ENCODE data around the gene PTPRM.

PTPRM gene

DNA sequence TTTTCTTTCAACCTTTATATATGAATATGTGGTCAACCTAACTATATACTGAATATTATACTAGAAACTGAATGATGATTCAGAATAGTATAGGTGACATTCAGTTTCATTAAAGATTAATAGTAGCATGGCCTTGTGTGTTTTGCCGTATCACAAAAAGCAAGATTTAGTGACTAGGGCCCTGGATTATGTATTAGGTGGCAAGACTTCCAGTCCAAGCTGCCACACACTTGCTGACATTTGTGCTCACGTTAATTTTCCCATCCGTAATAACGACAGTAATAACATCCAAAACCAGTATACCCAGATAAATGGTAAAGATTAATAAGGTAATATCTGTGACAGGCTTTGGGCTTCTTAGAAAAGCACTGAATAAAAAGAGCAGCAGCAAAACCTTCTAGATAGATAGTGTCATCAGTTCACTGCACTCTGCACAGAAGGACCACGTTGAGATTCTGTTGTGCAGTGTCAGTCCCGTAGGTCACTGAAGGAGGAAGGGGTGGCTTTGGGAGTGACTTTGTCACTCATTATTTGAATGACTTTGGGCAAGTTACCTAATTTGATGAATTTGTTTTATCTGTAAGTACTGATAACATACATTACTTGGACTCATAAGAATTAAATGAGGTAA is 451.7 kb downstream of the PTPRM start:
- no peak overlapping the region for H3K4me2 ChIP-seq (ENCODE audit: low read depth, low read length)
- H3K9me3 ChIP-seq (replicated peaks; ENCODE audit: insufficient read depth, low read length), result no peaks in the 10 kb centered on the region
- no peaks in the 10 kb centered on the region for H3K4me1 ChIP-seq (ENCODE audit: low read length)
- DNase-seq, result no peak
- no peaks in the 10 kb centered on the region for H3K27me3 ChIP-seq (replicated peaks; ENCODE audit: insufficient read depth, low read length)
- TF ChIP-seq EZH2 (optimal IDR thresholded peaks at IDR 0.05; ENCODE audit: low read depth, low read length), result no peak
- no peak overlapping the region for H3K9ac ChIP-seq (ENCODE audit: low read length)
- no peaks in the 10 kb centered on the region for H3F3A ChIP-seq (ENCODE audit: insufficient read depth, low read length)
- no peaks in the 10 kb centered on the region for H3K79me2 ChIP-seq (ENCODE audit: low read length)
- no peaks in the 10 kb centered on the region for H3K9me2 ChIP-seq (replicated peaks; ENCODE audit: insufficient read depth, low read length)
- H2AFZ ChIP-seq (ENCODE audit: low read length), result no peak overlapping the region
- no peaks in the 10 kb centered on the region for H4K20me1 ChIP-seq (ENCODE audit: insufficient read depth, low read length)
- no peaks in the 10 kb centered on the region for H3K36me3 ChIP-seq (replicated peaks; ENCODE audit: insufficient read depth, low read length)
- no peak overlapping the region for H3K27ac ChIP-seq (ENCODE audit: low read length)
- no peak overlapping the region for H3K4me3 ChIP-seq (ENCODE audit: low read length)

GRCh38 chr18:8019600-8019999 is 452.5 kb downstream of the PTPRM start:
- no peak overlapping the region for H3K9ac ChIP-seq (ENCODE audit: low read length)
- H3K4me1 ChIP-seq (ENCODE audit: low read length), result no peaks in the 10 kb centered on the region
- DNase-seq, result no peak
- H2AFZ ChIP-seq (ENCODE audit: low read length), result no peak overlapping the region
- no peak for TF ChIP-seq EZH2phosphoT487 (IDR thresholded peaks at IDR 0.05; ENCODE audit: low read length)
- TF ChIP-seq EZH2 (optimal IDR thresholded peaks at IDR 0.05; ENCODE audit: low read depth, low read length), result no peak
- TF ChIP-seq, protein P1, sequence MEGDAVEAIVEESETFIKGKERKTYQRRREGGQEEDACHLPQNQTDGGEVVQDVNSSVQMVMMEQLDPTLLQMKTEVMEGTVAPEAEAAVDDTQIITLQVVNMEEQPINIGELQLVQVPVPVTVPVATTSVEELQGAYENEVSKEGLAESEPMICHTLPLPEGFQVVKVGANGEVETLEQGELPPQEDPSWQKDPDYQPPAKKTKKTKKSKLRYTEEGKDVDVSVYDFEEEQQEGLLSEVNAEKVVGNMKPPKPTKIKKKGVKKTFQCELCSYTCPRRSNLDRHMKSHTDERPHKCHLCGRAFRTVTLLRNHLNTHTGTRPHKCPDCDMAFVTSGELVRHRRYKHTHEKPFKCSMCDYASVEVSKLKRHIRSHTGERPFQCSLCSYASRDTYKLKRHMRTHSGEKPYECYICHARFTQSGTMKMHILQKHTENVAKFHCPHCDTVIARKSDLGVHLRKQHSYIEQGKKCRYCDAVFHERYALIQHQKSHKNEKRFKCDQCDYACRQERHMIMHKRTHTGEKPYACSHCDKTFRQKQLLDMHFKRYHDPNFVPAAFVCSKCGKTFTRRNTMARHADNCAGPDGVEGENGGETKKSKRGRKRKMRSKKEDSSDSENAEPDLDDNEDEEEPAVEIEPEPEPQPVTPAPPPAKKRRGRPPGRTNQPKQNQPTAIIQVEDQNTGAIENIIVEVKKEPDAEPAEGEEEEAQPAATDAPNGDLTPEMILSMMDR (IDR thresholded peaks at IDR 0.05; ENCODE audit: low read length), result no peak
- H3K27ac ChIP-seq (ENCODE audit: low read length), result no peak overlapping the region
- H3K4me2 ChIP-seq (ENCODE audit: low read depth, low read length), result no peak overlapping the region
- no peaks in the 10 kb centered on the region for H3K79me2 ChIP-seq (ENCODE audit: low read length)
- no peaks in the 10 kb centered on the region for H3K9me3 ChIP-seq (replicated peaks; ENCODE audit: insufficient read depth, low read length)
- H3K27me3 ChIP-seq (replicated peaks; ENCODE audit: insufficient read depth, low read length), result no peaks in the 10 kb centered on the region
- H4K20me1 ChIP-seq (ENCODE audit: insufficient read depth, low read length), result no peaks in the 10 kb centered on the region
- no peak overlapping the region for H3K4me3 ChIP-seq (ENCODE audit: low read length)
- no peaks in the 10 kb centered on the region for H3K36me3 ChIP-seq (replicated peaks; ENCODE audit: insufficient read depth, low read length)
- no peaks in the 10 kb centered on the region for H3F3A ChIP-seq (ENCODE audit: insufficient read depth, low read length)
- no peaks in the 10 kb centered on the region for H3K9me2 ChIP-seq (replicated peaks; ENCODE audit: insufficient read depth, low read length)

GRCh38 chr18:8020132-8020846 is 453.2 kb downstream of the PTPRM start:
- Histone ChIP-seq H3K9me2 (replicated peaks; ENCODE audit: insufficient read depth, low read length) (no peaks in the 10 kb centered on the region), H3K4me1 (ENCODE audit: low read length) (no peaks in the 10 kb centered on the region), H3K9me3 (replicated peaks; ENCODE audit: insufficient read depth, low read length) (no peaks in the 10 kb centered on the region), H3K79me2 (ENCODE audit: low read length) (no peaks in the 10 kb centered on the region), H3K36me3 (replicated peaks; ENCODE audit: insufficient read depth, low read length) (no peaks in the 10 kb centered on the region), H3K27ac (ENCODE audit: low read length) (no peak overlapping the region), H3F3A (ENCODE audit: insufficient read depth, low read length) (no peaks in the 10 kb centered on the region), H2AFZ (ENCODE audit: low read length) (no peak overlapping the region), H3K4me2 (ENCODE audit: low read depth, low read length) (no peak overlapping the region), H3K9ac (ENCODE audit: low read length) (no peak overlapping the region), H4K20me1 (ENCODE audit: insufficient read depth, low read length) (no peaks in the 10 kb centered on the region), H3K27me3 (replicated peaks; ENCODE audit: insufficient read depth, low read length) (no peaks in the 10 kb centered on the region), H3K4me3 (ENCODE audit: low read length) (no peak overlapping the region)
- DNase-seq, result no peak
- TF ChIP-seq, protein P1 (IDR thresholded peaks at IDR 0.05; ENCODE audit: low read length), result no peak
- TF ChIP-seq EZH2 (optimal IDR thresholded peaks at IDR 0.05; ENCODE audit: low read depth, low read length) (no peak), EZH2phosphoT487 (IDR thresholded peaks at IDR 0.05; ENCODE audit: low read length) (no peak)

- Histone ChIP-seq H3K27me3 (replicated peaks; ENCODE audit: insufficient read depth, low read length) (no peaks in the 10 kb centered on the region), H3K9me2 (replicated peaks; ENCODE audit: insufficient read depth, low read length) (no peaks in the 10 kb centered on the region), H3K79me2 (ENCODE audit: low read length) (no peaks in the 10 kb centered on the region), H3K4me3 (ENCODE audit: low read length) (no peak overlapping the region), H3K4me2 (ENCODE audit: low read depth, low read length) (no peak overlapping the region), H3K9me3 (replicated peaks; ENCODE audit: insufficient read depth, low read length) (no peaks in the 10 kb centered on the region), H3K36me3 (replicated peaks; ENCODE audit: insufficient read depth, low read length) (no peaks in the 10 kb centered on the region), H3F3A (ENCODE audit: insufficient read depth, low read length) (no peaks in the 10 kb centered on the region), H2AFZ (ENCODE audit: low read length) (no peak overlapping the region), H3K27ac (ENCODE audit: low read length) (no peak overlapping the region), H4K20me1 (ENCODE audit: insufficient read depth, low read length) (no peaks in the 10 kb centered on the region), H3K4me1 (ENCODE audit: low read length) (no peaks in the 10 kb centered on the region), H3K9ac (ENCODE audit: low read length) (no peak overlapping the region)
- no peak for TF ChIP-seq EZH2phosphoT487 (IDR thresholded peaks at IDR 0.05; ENCODE audit: low read length)
- no peak for TF ChIP-seq EZH2 (optimal IDR thresholded peaks at IDR 0.05; ENCODE audit: low read depth, low read length)
- TF ChIP-seq, protein P1 (IDR thresholded peaks at IDR 0.05; ENCODE audit: low read length), result no peak
- no peak for DNase-seq
Measured at GRCh38 chr18:8029061-8029460, 461.9 kb downstream of the PTPRM start.
